ENCODE results near the gene ATXN3L. TPM values are rescaled to one million over a fixed set of nuclear protein-coding genes. Genes with fewer than 3 reads are reported as not detected.
"Not testable (repeated sequence)": the region's sequence is repeated elsewhere in the genome, so short reads cannot be mapped to it uniquely, and the experiment has no call there.

ATXN3L gene
- polyA plus RNA-seq, 4 donors: not detected

- DNase-seq (ENCODE audit: low read depth in 4 of 4, low spot score in 3 of 4): no peak
These were observed 10.2 kb downstream of the ATXN3L start for GRCh38 chrX:13309631-13310030.

GRCh38 chrX:13307041-13307440, 12.8 kb downstream of the ATXN3L start:
- DNase-seq (ENCODE audit: low read depth in 4 of 4, low spot score in 3 of 4): no peak

DNA sequence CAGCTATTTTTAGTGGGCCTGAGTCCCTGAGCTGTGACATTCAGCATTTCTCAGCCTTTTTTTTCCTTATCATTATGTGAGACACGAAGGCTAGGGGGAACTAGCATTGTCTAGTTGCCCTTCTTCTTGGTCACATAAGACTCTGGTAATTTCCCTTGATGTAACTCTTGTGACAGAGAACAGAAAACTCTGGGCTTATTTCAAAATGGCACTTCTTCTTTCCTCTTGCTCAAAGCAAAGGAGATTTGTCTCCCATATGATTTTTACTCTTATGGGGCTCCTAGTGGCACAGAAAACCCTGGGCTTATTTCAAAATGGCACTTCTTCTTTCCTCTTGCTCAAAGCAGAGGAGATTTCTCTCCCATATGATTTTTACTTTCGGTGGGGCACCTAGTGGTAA, 14.7 kb downstream of the ATXN3L start:
- no peak for DNase-seq (ENCODE audit: low read depth in 4 of 4, low spot score in 3 of 4)

- no peak for DNase-seq (ENCODE audit: low read depth in 4 of 4, low spot score in 3 of 4)
These were observed 15.8 kb downstream of the ATXN3L start for GRCh38 chrX:13304052-13304451.

DNA sequence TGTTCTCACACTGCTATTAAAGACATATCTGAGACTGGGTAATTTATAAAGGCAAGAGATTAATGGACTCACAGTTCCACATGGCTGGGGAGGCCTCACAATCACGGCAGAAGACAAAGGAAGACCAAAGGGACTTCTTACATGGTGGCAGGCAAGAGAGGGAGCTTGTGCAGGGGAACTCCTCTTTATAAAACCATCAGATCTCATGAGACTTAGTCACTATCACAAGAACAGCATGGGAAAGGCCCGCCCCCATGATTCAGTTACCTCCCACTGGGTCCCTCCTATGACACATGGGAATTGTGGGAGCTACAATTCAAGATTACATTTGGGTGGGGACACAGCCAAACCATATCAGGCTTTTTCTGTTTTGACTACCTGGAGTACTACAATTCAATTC, 16.6 kb downstream of the ATXN3L start:
- DNase-seq (ENCODE audit: low read depth in 4 of 4, low spot score in 3 of 4): not testable (repeated sequence)

GRCh38 chrX:13298836-13299235, 21.0 kb downstream of the ATXN3L start:
- no peak for DNase-seq (ENCODE audit: low read depth in 4 of 4, low spot score in 3 of 4)

GRCh38 chrX:13295841-13296240, 24.0 kb downstream of the ATXN3L start:
- DNase-seq (ENCODE audit: low read depth in 4 of 4, low spot score in 3 of 4): no peak

DNA sequence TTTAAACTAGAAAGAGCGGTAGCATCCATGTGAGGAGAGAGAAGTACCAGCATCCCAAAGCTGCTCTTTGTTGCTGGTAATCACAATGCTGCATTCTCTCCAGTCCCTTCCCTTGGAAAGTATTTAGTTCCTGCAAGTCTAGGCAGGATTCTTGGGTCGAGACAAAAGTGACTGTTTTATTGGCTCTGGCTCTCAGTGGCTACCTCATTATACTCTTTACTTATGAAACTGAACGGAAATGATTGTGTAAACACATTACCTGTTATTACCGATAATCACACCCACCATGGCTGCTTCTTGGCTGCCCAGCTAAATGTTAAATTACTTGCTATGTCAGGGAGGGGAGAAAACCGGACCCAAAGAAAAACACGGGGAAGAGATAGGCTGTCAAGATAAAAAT, 26.2 kb downstream of the ATXN3L start:
- no peak for DNase-seq (ENCODE audit: low read depth in 4 of 4, low spot score in 3 of 4)

GRCh38 chrX:13290891-13291614, 28.8 kb downstream of the ATXN3L start:
- no peak for DNase-seq (ENCODE audit: low read depth in 4 of 4, low spot score in 3 of 4)

GRCh38 chrX:13288671-13289070, 31.2 kb downstream of the ATXN3L start:
- no peak for DNase-seq (ENCODE audit: low read depth in 4 of 4, low spot score in 3 of 4)

- DNase-seq (ENCODE audit: low read depth in 4 of 4, low spot score in 3 of 4): no peak
These were observed 32.0 kb downstream of the ATXN3L start for GRCh38 chrX:13287816-13288215.

GRCh38 chrX:13285693-13286092, 34.2 kb downstream of the ATXN3L start:
- DNase-seq (ENCODE audit: low read depth in 4 of 4, low spot score in 3 of 4): no peak

DNA sequence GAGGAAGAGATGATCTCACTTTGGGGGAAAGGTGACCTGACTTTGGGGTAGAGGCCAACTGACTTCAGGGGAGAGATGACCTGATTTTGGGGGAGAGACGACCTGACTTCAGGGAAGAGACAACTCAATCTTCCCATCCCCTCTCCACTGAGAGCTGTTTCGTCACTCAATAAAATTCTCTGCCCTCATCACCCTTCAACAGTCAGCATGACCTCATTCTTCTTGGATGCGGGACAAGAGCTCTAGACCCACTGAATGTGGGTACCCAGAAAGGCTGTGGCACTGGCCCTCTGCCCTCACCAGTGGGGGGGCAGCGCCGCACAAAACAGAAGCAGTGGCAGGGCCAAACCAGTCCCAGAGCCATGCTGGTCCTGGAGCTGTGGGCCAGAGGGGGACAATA, 34.6 kb downstream of the ATXN3L start:
- no peak for DNase-seq (ENCODE audit: low read depth in 4 of 4, low spot score in 3 of 4)

DNA sequence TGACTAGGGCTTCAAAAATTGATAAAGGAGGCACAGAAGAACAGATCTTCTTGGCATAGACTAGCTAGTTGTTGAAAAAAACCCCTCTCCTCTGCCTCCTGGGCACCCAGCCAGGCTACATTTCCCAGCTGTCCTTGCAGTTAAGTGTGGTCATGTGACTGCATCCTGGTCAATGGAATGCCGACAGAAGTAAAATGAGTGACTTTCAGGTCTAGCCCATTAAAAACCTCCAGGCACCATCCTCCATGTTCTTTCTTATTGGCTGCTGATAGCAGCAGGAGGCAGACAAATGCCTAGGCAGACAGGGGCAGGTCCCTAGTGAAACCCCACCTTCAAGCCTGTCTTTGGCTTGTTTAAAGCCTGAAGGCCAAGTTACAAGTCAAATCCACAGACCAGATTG, 35.3 kb downstream of the ATXN3L start:
- DNase-seq (ENCODE audit: low read depth in 4 of 4, low spot score in 3 of 4): no peak

DNA sequence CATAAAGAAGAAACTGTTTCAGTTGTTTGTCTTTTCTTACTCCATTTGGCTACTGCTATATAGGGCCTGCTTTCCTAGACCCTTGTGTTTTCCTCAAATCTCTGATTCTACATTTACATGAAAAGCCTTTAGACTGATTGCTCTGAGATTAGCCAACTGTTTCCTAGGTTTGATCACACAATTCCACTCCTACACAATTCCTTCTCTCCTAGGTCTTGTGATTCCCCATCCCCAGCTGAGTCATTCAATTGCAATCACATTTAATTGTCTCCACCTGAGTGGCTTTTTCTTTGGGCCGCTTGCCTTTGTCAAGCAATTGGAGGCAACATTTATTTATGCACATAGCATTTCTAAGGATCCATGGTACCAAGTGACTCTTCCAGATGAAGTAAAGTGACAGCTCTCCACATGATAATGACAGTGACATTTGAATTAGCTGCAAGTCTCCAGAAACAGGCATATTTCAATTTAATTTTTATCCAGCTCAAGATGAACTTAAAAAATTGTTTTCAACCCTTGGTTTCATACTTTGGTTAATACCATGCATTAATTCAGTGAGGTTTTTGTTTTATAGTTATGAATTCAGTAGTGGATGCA, 35.8 kb downstream of the ATXN3L start:
- no peak for DNase-seq (ENCODE audit: low read depth in 4 of 4, low spot score in 3 of 4)

DNA sequence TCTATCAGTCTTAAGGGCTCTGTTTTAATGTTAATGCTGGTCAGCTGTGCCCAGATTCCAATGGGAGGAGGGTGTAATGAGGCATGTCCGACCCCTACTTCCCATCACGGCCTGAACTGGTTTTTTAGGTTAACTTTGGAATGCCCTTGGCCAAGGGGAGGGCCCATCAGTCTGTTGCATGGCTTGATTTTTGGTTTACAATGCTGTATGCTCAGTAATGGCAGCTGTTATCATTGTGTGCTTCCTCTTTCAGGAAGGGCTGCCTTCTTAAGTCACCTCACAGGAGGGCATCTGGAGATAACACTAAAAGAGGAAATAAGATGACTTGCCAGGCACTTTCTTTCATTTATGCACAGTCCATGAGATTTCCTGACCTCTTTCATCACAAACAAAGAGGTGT, 36.3 kb downstream of the ATXN3L start:
- DNase-seq (ENCODE audit: low read depth in 4 of 4, low spot score in 3 of 4): no peak

DNA sequence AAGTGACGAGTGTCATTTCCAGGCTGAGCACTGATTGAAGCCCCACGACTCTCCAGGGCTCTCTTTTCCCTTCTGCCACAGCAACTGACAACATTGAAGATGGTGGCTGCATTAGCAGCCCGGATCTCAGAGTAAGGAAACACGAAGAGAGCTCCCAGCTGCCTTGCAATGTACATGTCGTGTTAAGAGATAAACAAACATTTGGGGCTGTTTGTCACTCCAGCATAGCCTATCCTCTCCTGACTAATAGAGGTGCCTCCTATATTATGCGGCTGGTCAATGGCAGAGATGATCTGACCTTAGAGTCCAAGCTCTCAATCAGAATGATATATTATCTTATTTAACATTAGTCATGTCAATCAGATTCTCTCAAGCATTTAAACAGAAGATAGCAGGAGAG, 38.6 kb downstream of the ATXN3L start:
- no peak for DNase-seq (ENCODE audit: low read depth in 4 of 4, low spot score in 3 of 4)

GRCh38 chrX:13279279-13280018, 40.4 kb downstream of the ATXN3L start:
- no peak for DNase-seq (ENCODE audit: low read depth in 4 of 4, low spot score in 3 of 4)

DNA sequence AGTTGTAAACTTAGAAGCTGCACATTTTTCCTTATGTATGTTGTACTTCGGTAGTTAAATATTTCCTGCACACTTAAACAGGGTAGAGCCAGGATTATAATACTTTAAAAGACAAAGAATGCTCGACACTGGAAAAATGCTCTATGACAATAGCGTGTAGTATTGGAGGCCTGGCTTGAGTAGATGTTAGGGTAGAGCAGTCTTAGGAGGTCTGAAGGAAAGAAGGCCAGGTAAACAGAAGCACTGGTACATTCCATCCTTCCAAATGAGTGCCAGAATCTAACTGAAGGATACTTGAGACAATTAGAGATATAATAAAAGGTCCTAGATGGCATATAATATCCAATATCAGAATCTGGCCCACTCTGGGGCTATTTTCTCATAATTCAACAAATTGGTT, 42.3 kb downstream of the ATXN3L start:
- no peak for DNase-seq (ENCODE audit: low read depth in 4 of 4, low spot score in 3 of 4)

- peak in 2 of 4 donors; percentile 40 to 45 for DNase-seq (ENCODE audit: low read depth in 4 of 4, low spot score in 3 of 4)
These were observed 42.9 kb downstream of the ATXN3L start for GRCh38 chrX:13276991-13277390.

DNA sequence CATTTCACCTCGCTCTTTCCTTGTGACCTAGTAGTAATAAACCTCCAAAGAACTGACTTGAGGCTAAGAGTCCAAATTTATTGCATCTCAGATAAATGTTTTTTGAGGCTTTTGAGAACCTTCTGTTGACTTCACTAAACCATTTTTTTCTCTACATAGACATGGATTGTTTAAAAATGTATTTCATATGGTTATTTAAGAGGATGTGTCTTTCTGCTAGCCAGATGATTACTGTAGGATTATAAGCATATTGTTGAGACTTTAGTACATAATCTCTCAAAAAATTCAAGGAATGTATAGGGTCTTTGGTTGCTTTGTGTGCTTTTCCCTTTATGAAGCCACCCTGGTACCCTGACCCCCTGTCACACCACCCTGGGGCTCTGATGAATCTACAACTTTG, 44.8 kb downstream of the ATXN3L start:
- DNase-seq (ENCODE audit: low read depth in 4 of 4, low spot score in 3 of 4): no peak

DNA sequence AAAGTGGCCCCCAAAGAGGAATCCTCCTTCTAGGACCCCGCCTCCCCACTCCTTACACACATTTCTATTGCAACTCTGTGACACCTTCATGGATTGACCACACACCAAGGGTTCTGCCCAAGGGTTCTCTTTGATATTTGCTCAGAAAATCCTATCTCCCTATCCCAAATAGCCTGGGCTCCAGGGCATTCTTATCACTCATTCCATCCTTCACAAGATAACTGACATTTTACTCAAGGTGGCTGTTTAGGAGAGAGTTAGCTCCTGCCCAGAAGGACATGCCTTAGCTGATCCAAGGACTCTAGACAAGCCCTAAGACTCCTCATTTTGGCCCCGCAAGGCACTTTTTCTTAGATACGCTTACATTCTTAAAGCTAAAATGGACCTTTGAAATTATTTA, 47.4 kb downstream of the ATXN3L start:
- no peak for DNase-seq (ENCODE audit: low read depth in 4 of 4, low spot score in 3 of 4)
